MCF 10A (cell line): ENCODE measurements around the gene IL1RN. TPM values are rescaled to one million over a fixed set of nuclear protein-coding genes. Genes with fewer than 3 reads are reported as not detected.

Source experiments
- BruUV-seq: library from RNA; stranded (reverse); fragments of 400-500 nt; replicated peaks from 2 replicates; lab custom pipeline; 2021; lab: Mats Ljungman, UMichigan
- CTCF ChIA-PET: fragments of 300-600 bp; sonication (Branson Sonifier 250); formaldehyde crosslinking; extraction: SDS; loops from one replicate; lab custom pipeline; 2021; ENCODE audit warnings: antibody characterized with exemption, inconsistent platforms; lab: Yijun Ruan, JAX
- POLR2A ChIA-PET: fragments of 300-600, 350-650 bp; sonication (Branson Sonifier 250); formaldehyde crosslinking; extraction: SDS; loops from one replicate; lab custom pipeline; 2020; ENCODE audit warnings: antibody characterized with exemption, inconsistent platforms; lab: Yijun Ruan, JAX
- DNase-seq: peaks from one replicate; pipeline ENCODE4 v3.0.0-alpha.2; 2018; ENCODE audit not compliant: unreplicated experiment
- H3K27ac Mint-ChIP-seq: one replicate; pipeline ENCODE4 v1.8.0; 2022; ENCODE audit warnings: mild to moderate bottlenecking, low read depth, mixed read lengths; ENCODE audit not compliant: unreplicated experiment
- H3K27me3 Mint-ChIP-seq: one replicate; pipeline ENCODE4 v1.8.0; 2022; ENCODE audit warnings: mixed read lengths; ENCODE audit not compliant: insufficient read depth, unreplicated experiment
- H3K36me3 Mint-ChIP-seq: one replicate; pipeline ENCODE4 v1.8.0; 2022; ENCODE audit warnings: mild to moderate bottlenecking, moderate library complexity, mixed read lengths; ENCODE audit not compliant: insufficient read depth, unreplicated experiment
- H3K4me1 Mint-ChIP-seq: one replicate; pipeline ENCODE4 v1.8.0; 2022; ENCODE audit warnings: mixed read lengths; ENCODE audit not compliant: insufficient read depth, unreplicated experiment
- H3K4me3 Mint-ChIP-seq: one replicate; pipeline ENCODE4 v1.8.0; 2022; ENCODE audit warnings: mild to moderate bottlenecking, moderate library complexity, mixed read lengths; ENCODE audit not compliant: unreplicated experiment
- H3K9me3 Mint-ChIP-seq: one replicate; pipeline ENCODE4 v1.8.0; 2022; ENCODE audit warnings: mixed read lengths; ENCODE audit not compliant: unreplicated experiment
- CTCF ChIP-seq: fragments of 200-600 bp; IDR thresholded peaks from one replicate; pipeline ENCODE4 v1.8.0; 2022; ENCODE audit warnings: antibody characterized with exemption, mild to moderate bottlenecking; ENCODE audit not compliant: unreplicated experiment
- intact Hi-C: fragments of 100-400 bp; cut with micrococcal nuclease; formaldehyde crosslinking; loops from 2 replicates; pipeline ENCODE4 v1.14.1; 2022
- total RNA-seq: library from RNA; stranded (reverse); gene quantifications from 2 replicates; pipeline ENCODE4 v1.2.3, GENCODE V29; 2022

The IL1RN gene
- total RNA-seq, 1 experiment from 2014 or later = not detected

GRCh38 chr2:113175736-113176695 lies 48.6 kb downstream of the IL1RN start:
- intact Hi-C loops = no loop called here
- no peaks in the 10 kb centered on the region for H3K9me3 Mint-ChIP-seq
- ChIA-PET POLR2A (no interaction called here), CTCF (interaction anchor here (0.7 to 2.1 kb wide), 2 partner anchors 25 to 38 kb away, joined by 3 to 9 read pairs; no protein-coding TSS in a partner anchor)
- peaks cover 4% of the 10 kb centered on the region for H3K36me3 Mint-ChIP-seq
- DNase-seq = no peak
- H3K4me1 Mint-ChIP-seq = no peaks in the 10 kb centered on the region
- H3K27ac Mint-ChIP-seq = no peak overlapping the region
- no peaks in the 10 kb centered on the region for H3K27me3 Mint-ChIP-seq
- TF ChIP-seq CTCF = no peak
- H3K4me3 Mint-ChIP-seq = no peak overlapping the region
- BruUV-seq = no TSS peak

GRCh38 chr2:113176696-113177355 lies 49.4 kb downstream of the IL1RN start:
- Mint-ChIP-seq H3K4me1 (no peaks in the 10 kb centered on the region), H3K27me3 (no peaks in the 10 kb centered on the region), H3K27ac (no peak overlapping the region), H3K9me3 (no peaks in the 10 kb centered on the region), H3K36me3 (peaks cover 4% of the 10 kb centered on the region), H3K4me3 (no peak overlapping the region)
- ChIA-PET POLR2A (no interaction called here), CTCF (no interaction called here)
- intact Hi-C loops = no loop called here
- BruUV-seq = no TSS peak
- no peak for TF ChIP-seq CTCF
- DNase-seq = no peak

GRCh38 chr2:113178069-113178746 lies 50.8 kb downstream of the IL1RN start:
- Mint-ChIP-seq H3K4me3 (no peak overlapping the region), H3K27me3 (no peaks in the 10 kb centered on the region), H3K36me3 (peaks cover 10% of the 10 kb centered on the region), H3K9me3 (no peaks in the 10 kb centered on the region), H3K27ac (no peak overlapping the region), H3K4me1 (no peaks in the 10 kb centered on the region)
- POLR2A ChIA-PET = no interaction called here
- DNase-seq = no peak
- BruUV-seq = no TSS peak
- CTCF ChIA-PET = interaction anchor here (1.1 kb wide), 1 partner anchor 20 kb away, joined by 3 read pairs; no protein-coding TSS in a partner anchor
- TF ChIP-seq CTCF = no peak
- intact Hi-C loops = no loop called here
